IMR-90 (cell line): Measurements from ENCODE around the gene CAPSL.

Source experiments
- BHLHE40 ChIP-seq: fragments of 150-350 bp; IDR thresholded peaks from 2 replicates; pipeline ENCODE4 v1.6.1; 2016; ENCODE audit warnings: mild to moderate bottlenecking, low read depth, low read length
- CEBPB ChIP-seq: IDR thresholded peaks from 2 replicates; pipeline ENCODE4 v1.6.1; 2012; ENCODE audit warnings: low read depth, low read length, improper control_type of control experiment
- CHD1 ChIP-seq: IDR thresholded peaks from 2 replicates; pipeline ENCODE4 v1.6.1; 2012; ENCODE audit warnings: low read depth, low read length, improper control_type of control experiment
- CTCF ChIP-seq: conservative IDR thresholded peaks from 2 replicates; pipeline ENCODE4 v1.5.1; 2012; ENCODE audit warnings: mild to moderate bottlenecking, low read depth, low read length, improper control_type of control experiment
- ELK1 ChIP-seq: fragments of 150-350 bp; IDR thresholded peaks from 2 replicates; pipeline ENCODE4 v1.6.1; 2016; ENCODE audit warnings: low read depth, mild to moderate bottlenecking, low read length, moderate library complexity, borderline replicate concordance
- MAFK ChIP-seq: IDR thresholded peaks from 2 replicates; pipeline ENCODE4 v1.6.1; 2012; ENCODE audit warnings: low read depth, low read length, improper control_type of control experiment
- MAZ ChIP-seq: IDR thresholded peaks from 2 replicates; pipeline ENCODE4 v1.6.1; 2012; ENCODE audit warnings: low read depth, mild to moderate bottlenecking, low read length, improper control_type of control experiment, moderate library complexity, borderline replicate concordance
- MXI1 ChIP-seq: IDR thresholded peaks from 2 replicates; pipeline ENCODE4 v1.6.1; 2012; ENCODE audit warnings: low read depth, mild to moderate bottlenecking, low read length, moderate library complexity, borderline replicate concordance
- NFE2L2 ChIP-seq: fragments of 150-350 bp; IDR thresholded peaks from 2 replicates; pipeline ENCODE4 v1.6.1; 2016; ENCODE audit warnings: low read depth, mild to moderate bottlenecking, low read length
- POLR2A ChIP-seq: IDR thresholded peaks from 2 replicates; pipeline ENCODE4 v1.6.1; 2012; ENCODE audit warnings: mild to moderate bottlenecking, low read depth, low read length
- RAD21 ChIP-seq: IDR thresholded peaks from 2 replicates; pipeline ENCODE4 v1.6.1; 2012; ENCODE audit warnings: low read length, improper control_type of control experiment
- RCOR1 ChIP-seq: IDR thresholded peaks from 2 replicates; pipeline ENCODE4 v1.6.1; 2012; ENCODE audit warnings: mild to moderate bottlenecking, low read length, improper control_type of control experiment; ENCODE audit not compliant: insufficient replicate concordance
- RFX5 ChIP-seq: IDR thresholded peaks from 2 replicates; pipeline ENCODE4 v1.8.0; 2012; ENCODE audit warnings: low read depth, mild to moderate bottlenecking, low read length, moderate library complexity
- USF2 ChIP-seq: fragments of 150-350 bp; IDR thresholded peaks from 2 replicates; pipeline ENCODE4 v1.6.1; 2017; ENCODE audit warnings: mild to moderate bottlenecking, antibody characterized with exemption, low read length, low read depth

- TF ChIP-seq CTCF = no peak
- TF ChIP-seq RCOR1 = no peak
- no peak for TF ChIP-seq POLR2A
- TF ChIP-seq USF2 = no peak
- no peak for TF ChIP-seq MAFK
- no peak for TF ChIP-seq CHD1
- TF ChIP-seq MAZ = no peak
- TF ChIP-seq MXI1 = no peak
- no peak for TF ChIP-seq CEBPB
- 0 out of 2 replicates have a peak, but pooled peaks have one; percentile 26 for TF ChIP-seq NFE2L2
- TF ChIP-seq BHLHE40 = no peak
- TF ChIP-seq ELK1 = no peak
- no peak for TF ChIP-seq RFX5
- TF ChIP-seq RAD21 = no peak
These were observed 50.9 kb downstream of the CAPSL start for GRCh38 chr5:35887321-35888100.
